HepG2 (cell line): ENCODE measurements around the gene TMEM95. TPM values are rescaled to one million over a fixed set of nuclear protein-coding genes. Genes with fewer than 3 reads are reported as not detected.

ENCODE experiments used
- BCL6 ChIP-seq: IDR thresholded peaks from 2 replicates; pipeline ENCODE4 v1.6.1; 2016; ENCODE audit warnings: missing genetic modification reagents, missing compliant biosample characterization
- BORCS8-MEF2B ChIP-seq: sonication (generic); formaldehyde crosslinking; IDR thresholded peaks from 2 replicates; pipeline ENCODE4 v1.8.0; 2022; ENCODE audit warnings: mild to moderate bottlenecking, missing genetic modification reagents
- FOXJ3 ChIP-seq: sonication (generic); formaldehyde crosslinking; IDR thresholded peaks from 2 replicates; pipeline ENCODE4 v1.4.0; 2020; ENCODE audit warnings: missing genetic modification reagents, mild to moderate bottlenecking, borderline replicate concordance
- FOXP1 ChIP-seq, 2 experiments: fragments of 450-650 bp in 1 of 2; IDR thresholded peaks; 2 replicates each; pipeline ENCODE4 v1.6.1; 2017 to 2018; ENCODE audit warnings: antibody characterized with exemption in 1 of 2
- GABPB1 ChIP-seq: IDR thresholded peaks from 2 replicates; pipeline ENCODE4 v1.6.1; 2016; ENCODE audit warnings: mild to moderate bottlenecking, missing genetic modification reagents, moderate library complexity, missing compliant biosample characterization
- HOXA3 ChIP-seq: sonication (generic); formaldehyde crosslinking; IDR thresholded peaks from 2 replicates; pipeline ENCODE4 v1.5.0; 2020; ENCODE audit warnings: missing genetic modification reagents
- MAF1 ChIP-seq: sonication (generic); formaldehyde crosslinking; IDR thresholded peaks from 2 replicates; pipeline ENCODE4 v1.5.0; 2020; ENCODE audit warnings: missing genetic modification reagents, borderline replicate concordance
- MIXL1 ChIP-seq: IDR thresholded peaks from 2 replicates; pipeline ENCODE4 v1.6.1; 2016
- NFE2L2 ChIP-seq: fragments of 150-350 bp; IDR thresholded peaks from 2 replicates; pipeline ENCODE4 v1.6.1; 2014; ENCODE audit warnings: low read length
- PTBP1 ChIP-seq: fragments of 200-400 bp; formaldehyde crosslinking; IDR thresholded peaks from 2 replicates; pipeline ENCODE4 v1.6.1; 2018; ENCODE audit warnings: low read length, low read depth; ENCODE audit not compliant: poor library complexity, severe bottlenecking
- ZC3H13 ChIP-seq: sonication (generic); formaldehyde crosslinking; IDR thresholded peaks from 2 replicates; pipeline ENCODE4 v1.8.1; 2023; ENCODE audit warnings: mild to moderate bottlenecking, missing genetic modification reagents, moderate library complexity
- ZMYM4 ChIP-seq: sonication (generic); formaldehyde crosslinking; IDR thresholded peaks from 2 replicates; pipeline ENCODE4 v1.8.1; 2023; ENCODE audit warnings: mild to moderate bottlenecking, missing genetic modification reagents
- ZNF251 ChIP-seq: sonication (generic); formaldehyde crosslinking; IDR thresholded peaks from 2 replicates; pipeline ENCODE4 v1.9.0; 2021; ENCODE audit warnings: mild to moderate bottlenecking, missing genetic modification reagents
- ZNF709 ChIP-seq: sonication (generic); formaldehyde crosslinking; IDR thresholded peaks from 2 replicates; pipeline ENCODE4 v1.5.0; 2020; ENCODE audit warnings: mild to moderate bottlenecking, missing genetic modification reagents
- ZNF746 ChIP-seq: sonication (generic); formaldehyde crosslinking; IDR thresholded peaks from 2 replicates; pipeline ENCODE4 v1.8.0; 2022; ENCODE audit warnings: mild to moderate bottlenecking, missing genetic modification reagents
- ZNF878 ChIP-seq: sonication (generic); formaldehyde crosslinking; IDR thresholded peaks from 2 replicates; pipeline ENCODE4 v1.8.1; 2023; ENCODE audit warnings: mild to moderate bottlenecking, missing genetic modification reagents, moderate library complexity
- polyA plus RNA-seq, 8 experiments: library from polyadenylated mRNA; depleted of rRNA in 3 of 8; stranded (reverse) in 7 of 8; unstranded in 1 of 8; fragments of >200 nt; fragmentation: Illumina TruSeq in 4 of 8; extraction: Trizol in 4 of 8; gene quantifications; 2 replicates each; pipeline versions ENCODE4 v1.2.1 to v1.2.3, GENCODE V29; 2011 to 2016; ENCODE audit warnings: low read depth in 4 of 8, missing spikeins in 1 of 8, mixed read lengths in 1 of 8; ENCODE audit not compliant: insufficient read depth in 1 of 8
- total RNA-seq, 5 experiments: library from RNA; depleted of rRNA; stranded (reverse); fragments of >200 nt; fragmentation: Illumina TruSeq; extraction: Trizol; gene quantifications; 2 replicates each; pipeline ENCODE4 v1.2.3, GENCODE V29; 2016; ENCODE audit warnings: low read depth in 1 of 5
- TF ChIP-seq, protein P1 (sequence below): sonication (generic); formaldehyde crosslinking; IDR thresholded peaks from 2 replicates; pipeline ENCODE4 v1.4.0; 2020; ENCODE audit warnings: mild to moderate bottlenecking, low read depth, missing genetic modification reagents
- TF ChIP-seq, protein P2 (sequence below): sonication (generic); formaldehyde crosslinking; IDR thresholded peaks from 2 replicates; pipeline ENCODE4 v1.4.0; 2020; ENCODE audit warnings: missing genetic modification reagents
- TF ChIP-seq, protein P3 (sequence below): sonication (generic); formaldehyde crosslinking; IDR thresholded peaks from 2 replicates; pipeline ENCODE4 v1.4.0; 2020; ENCODE audit warnings: low read depth, missing genetic modification reagents
- TF ChIP-seq, protein P4 (sequence below): sonication (generic); formaldehyde crosslinking; conservative IDR thresholded peaks from 2 replicates; pipeline ENCODE4 v1.4.0; 2020; ENCODE audit warnings: missing genetic modification reagents

Gene TMEM95
- total and polyA plus RNA-seq, 2 of the 13 experiments (the other 11 are each of a cell fraction or from before 2014, with no cell fraction given): not detected

DNA sequence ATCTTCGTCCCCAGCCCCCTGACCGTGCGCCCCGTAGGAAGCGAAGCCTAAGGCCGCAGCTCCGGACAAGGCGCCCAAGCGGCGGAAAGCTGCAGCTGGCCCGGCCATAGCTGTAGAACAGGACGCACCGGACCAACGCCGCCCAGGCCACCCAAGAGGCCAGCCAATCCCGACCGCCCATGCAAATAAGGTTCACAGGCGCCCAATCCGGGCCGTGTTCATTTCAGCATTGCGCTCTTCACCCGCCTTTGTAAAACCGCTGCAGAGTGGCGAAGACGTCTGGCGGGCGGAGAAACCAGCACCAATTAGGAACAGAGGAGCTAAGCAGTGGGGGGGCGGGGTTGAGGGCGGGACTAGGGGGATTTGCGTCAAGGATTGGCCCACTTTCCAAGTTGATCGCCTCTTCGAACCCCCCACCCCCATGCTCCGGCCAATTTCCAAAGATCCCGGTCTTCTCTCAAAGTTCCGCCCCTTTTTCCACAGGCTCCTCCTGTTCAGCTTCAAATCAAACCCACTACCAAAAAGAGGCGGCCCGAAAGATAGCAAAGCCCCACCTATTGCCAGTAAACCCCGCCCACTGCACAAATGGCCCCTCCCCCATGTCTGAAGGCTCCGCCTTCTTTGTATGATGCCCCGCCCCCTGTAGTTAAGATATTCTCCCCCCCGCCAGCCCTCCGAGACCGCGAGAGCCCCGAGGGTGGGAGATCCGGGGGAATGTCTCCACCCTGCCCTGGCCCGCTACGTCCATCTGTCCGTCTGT lies 49.2 kb downstream of the TMEM95 start, which contains the start of gene TMEM256 (continued):
- TF ChIP-seq, protein P1, sequence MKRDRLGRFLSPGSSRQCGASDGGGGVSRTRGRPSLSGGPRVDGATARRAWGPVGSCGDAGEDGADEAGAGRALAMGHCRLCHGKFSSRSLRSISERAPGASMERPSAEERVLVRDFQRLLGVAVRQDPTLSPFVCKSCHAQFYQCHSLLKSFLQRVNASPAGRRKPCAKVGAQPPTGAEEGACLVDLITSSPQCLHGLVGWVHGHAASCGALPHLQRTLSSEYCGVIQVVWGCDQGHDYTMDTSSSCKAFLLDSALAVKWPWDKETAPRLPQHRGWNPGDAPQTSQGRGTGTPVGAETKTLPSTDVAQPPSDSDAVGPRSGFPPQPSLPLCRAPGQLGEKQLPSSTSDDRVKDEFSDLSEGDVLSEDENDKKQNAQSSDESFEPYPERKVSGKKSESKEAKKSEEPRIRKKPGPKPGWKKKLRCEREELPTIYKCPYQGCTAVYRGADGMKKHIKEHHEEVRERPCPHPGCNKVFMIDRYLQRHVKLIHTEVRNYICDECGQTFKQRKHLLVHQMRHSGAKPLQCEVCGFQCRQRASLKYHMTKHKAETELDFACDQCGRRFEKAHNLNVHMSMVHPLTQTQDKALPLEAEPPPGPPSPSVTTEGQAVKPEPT (CRISPR knock-in tag): no peak
- TF ChIP-seq HOXA3 (CRISPR knock-in tag) (peak; percentile 67), BCL6 (no peak), ZC3H13 (CRISPR knock-in tag) (no peak), FOXJ3 (CRISPR knock-in tag) (0 out of 2 replicates have a peak, but pooled peaks have one; percentile 30), FOXP1 (IDR thresholded peaks at IDR 0.05) (no peak), FOXP1 (CRISPR knock-in tag; IDR thresholded peaks at IDR 0.05) (no peak), MIXL1 (CRISPR knock-in tag) (no peak; the same call in 1 of the 2 replicates), ZNF251 (CRISPR knock-in tag) (no peak), GABPB1 (CRISPR knock-in tag) (peak; percentile 65), PTBP1 (peak; percentile 39), ZNF746 (no peak), MAF1 (CRISPR knock-in tag) (0 out of 2 replicates have a peak, but pooled peaks have one; percentile 33), ZNF709 (0 out of 2 replicates have a peak, but pooled peaks have one; percentile 36), ZMYM4 (no peak), ZNF878 (CRISPR knock-in tag) (no peak), BORCS8-MEF2B (peak; percentile 87), NFE2L2 (no peak)
- TF ChIP-seq, protein P2, sequence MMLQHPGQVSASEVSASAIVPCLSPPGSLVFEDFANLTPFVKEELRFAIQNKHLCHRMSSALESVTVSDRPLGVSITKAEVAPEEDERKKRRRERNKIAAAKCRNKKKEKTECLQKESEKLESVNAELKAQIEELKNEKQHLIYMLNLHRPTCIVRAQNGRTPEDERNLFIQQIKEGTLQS (CRISPR knock-in tag): 0 out of 2 replicates have a peak, but pooled peaks have one; percentile 16
- TF ChIP-seq, protein P3, sequence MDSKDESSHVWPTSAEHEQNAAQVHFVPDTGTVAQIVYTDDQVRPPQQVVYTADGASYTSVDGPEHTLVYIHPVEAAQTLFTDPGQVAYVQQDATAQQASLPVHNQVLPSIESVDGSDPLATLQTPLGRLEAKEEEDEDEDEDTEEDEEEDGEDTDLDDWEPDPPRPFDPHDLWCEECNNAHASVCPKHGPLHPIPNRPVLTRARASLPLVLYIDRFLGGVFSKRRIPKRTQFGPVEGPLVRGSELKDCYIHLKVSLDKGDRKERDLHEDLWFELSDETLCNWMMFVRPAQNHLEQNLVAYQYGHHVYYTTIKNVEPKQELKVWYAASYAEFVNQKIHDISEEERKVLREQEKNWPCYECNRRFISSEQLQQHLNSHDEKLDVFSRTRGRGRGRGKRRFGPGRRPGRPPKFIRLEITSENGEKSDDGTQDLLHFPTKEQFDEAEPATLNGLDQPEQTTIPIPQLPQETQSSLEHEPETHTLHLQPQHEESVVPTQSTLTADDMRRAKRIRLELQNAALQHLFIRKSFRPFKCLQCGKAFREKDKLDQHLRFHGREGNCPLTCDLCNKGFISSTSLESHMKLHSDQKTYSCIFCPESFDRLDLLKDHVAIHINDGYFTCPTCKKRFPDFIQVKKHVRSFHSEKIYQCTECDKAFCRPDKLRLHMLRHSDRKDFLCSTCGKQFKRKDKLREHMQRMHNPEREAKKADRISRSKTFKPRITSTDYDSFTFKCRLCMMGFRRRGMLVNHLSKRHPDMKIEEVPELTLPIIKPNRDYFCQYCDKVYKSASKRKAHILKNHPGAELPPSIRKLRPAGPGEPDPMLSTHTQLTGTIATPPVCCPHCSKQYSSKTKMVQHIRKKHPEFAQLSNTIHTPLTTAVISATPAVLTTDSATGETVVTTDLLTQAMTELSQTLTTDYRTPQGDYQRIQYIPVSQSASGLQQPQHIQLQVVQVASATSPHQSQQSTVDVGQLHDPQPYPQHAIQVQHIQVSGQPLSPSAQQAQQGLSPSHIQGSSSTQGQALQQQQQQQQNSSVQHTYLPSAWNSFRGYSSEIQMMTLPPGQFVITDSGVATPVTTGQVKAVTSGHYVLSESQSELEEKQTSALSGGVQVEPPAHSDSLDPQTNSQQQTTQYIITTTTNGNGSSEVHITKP (CRISPR knock-in tag): peak; percentile 75; the same call in 1 of the 2 replicates
- TF ChIP-seq, protein P4, sequence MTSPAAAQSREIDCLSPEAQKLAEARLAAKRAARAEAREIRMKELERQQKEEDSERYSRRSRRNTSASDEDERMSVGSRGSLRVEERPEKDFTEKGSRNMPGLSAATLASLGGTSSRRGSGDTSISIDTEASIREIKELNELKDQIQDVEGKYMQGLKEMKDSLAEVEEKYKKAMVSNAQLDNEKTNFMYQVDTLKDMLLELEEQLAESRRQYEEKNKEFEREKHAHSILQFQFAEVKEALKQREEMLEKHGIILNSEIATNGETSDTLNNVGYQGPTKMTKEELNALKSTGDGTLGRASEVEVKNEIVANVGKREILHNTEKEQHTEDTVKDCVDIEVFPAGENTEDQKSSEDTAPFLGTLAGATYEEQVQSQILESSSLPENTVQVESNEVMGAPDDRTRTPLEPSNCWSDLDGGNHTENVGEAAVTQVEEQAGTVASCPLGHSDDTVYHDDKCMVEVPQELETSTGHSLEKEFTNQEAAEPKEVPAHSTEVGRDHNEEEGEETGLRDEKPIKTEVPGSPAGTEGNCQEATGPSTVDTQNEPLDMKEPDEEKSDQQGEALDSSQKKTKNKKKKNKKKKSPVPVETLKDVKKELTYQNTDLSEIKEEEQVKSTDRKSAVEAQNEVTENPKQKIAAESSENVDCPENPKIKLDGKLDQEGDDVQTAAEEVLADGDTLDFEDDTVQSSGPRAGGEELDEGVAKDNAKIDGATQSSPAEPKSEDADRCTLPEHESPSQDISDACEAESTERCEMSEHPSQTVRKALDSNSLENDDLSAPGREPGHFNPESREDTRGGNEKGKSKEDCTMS (CRISPR knock-in tag): no peak
